BLaER1 treated with 17β-estradiol and CSF1 and Interleukin-3, amounts not matched to agents 10 nM and 100 nM (cell line): Measurements from ENCODE around the gene GAD2.
"Not testable (repeated sequence)": the region's sequence is repeated elsewhere in the genome, so short reads cannot be mapped to it uniquely, and the experiment has no call there.

Experiments
- H3K27ac ChIP-seq, 11 experiments: shearing (Covaris generic); formaldehyde crosslinking; 2 replicates each; pipeline ENCODE4 v1.8.1; 2022
- H3K27me3 ChIP-seq, 11 experiments: shearing (Covaris generic); formaldehyde crosslinking; 2 replicates each; pipeline ENCODE4 v1.8.1; 2022
- H3K36me3 ChIP-seq, 11 experiments: shearing (Covaris generic); formaldehyde crosslinking; 2 replicates each; pipeline ENCODE4 v1.8.1; 2022
- H3K4me1 ChIP-seq, 10 experiments: shearing (Covaris generic); formaldehyde crosslinking; 2 replicates each; pipeline ENCODE4 v1.8.1; 2022
- H3K4me2 ChIP-seq, 11 experiments: shearing (Covaris generic); formaldehyde crosslinking; 2 replicates each; pipeline ENCODE4 v1.8.1; 2022
- H3K4me3 ChIP-seq, 10 experiments: shearing (Covaris generic); formaldehyde crosslinking; 2 replicates each; pipeline ENCODE4 v1.8.1; 2022
- H3K9ac ChIP-seq, 11 experiments: shearing (Covaris generic); formaldehyde crosslinking; 2 replicates each; pipeline ENCODE4 v1.8.1; 2022
- H3K9me3 ChIP-seq, 11 experiments: shearing (Covaris generic); formaldehyde crosslinking; replicated peaks in 1 of 11; 2 replicates each; pipeline ENCODE4 v1.8.1; 2022
- H4K20me1 ChIP-seq, 11 experiments: shearing (Covaris generic); formaldehyde crosslinking; 2 replicates each; pipeline ENCODE4 v1.8.1; 2022
- Cebpa-rat ChIP-seq, 11 experiments: shearing (Covaris generic); IDR thresholded peaks; 2 replicates each; pipeline ENCODE4 v1.8.1; 2022

GAD2 gene

DNA sequence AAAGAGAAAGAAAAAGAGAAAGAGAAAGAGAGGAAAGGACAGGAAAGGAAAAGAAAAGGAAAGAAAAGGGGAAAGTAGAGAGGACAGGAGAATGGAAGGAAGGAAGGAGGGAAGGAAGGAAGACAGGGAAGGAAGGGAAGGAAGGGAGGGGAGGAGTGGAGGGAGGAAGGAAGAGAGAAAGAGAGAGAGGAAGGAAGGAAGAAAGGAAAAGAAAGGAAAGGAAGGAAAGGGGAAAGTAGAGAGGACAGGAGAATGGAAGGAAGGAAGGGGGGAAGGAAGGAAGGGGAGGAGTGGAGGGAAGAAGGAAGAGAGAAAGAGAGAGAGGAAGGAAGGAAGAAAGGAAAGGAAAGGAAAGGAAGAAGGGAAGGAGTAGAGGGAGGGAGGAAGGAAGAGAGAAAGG lies 125.1 kb downstream of the GAD2 start:
- H3K9me3 ChIP-seq: peaks cover 0 to 10% (median 0%) of the 10 kb centered on the region in 11 experiments; a peak in 1 of 22 replicates

DNA sequence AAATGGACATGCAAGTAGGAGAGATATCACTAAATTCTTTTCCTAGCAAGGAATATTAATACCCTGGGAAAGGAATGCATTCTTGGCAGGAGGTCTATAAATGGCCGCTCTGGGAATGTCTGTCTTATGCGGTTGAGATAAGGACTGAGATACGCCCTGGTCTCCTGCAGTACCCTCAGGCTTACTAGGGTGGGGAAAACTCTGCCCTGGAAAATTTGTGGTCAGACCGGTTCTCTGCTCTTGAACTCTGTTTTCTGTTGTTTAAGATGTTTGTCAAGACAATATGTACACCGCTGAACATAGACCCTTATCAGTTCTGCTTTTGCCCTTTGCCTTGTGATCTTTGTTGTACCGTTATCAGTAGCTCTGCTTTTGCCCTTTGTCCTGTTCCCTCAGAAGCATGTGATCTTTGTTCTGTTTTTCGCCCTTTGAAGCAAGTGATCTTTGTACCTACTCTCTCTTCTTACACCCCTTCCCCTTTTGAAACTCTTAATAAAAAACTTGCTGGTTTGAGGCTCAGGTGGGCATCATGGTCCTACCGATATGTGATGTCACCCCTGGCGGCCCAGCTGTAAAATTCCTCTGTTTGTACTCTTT lies 132.3 kb downstream of the GAD2 start:
- not testable (repeated sequence) for H3K4me2 ChIP-seq, H3K4me1 ChIP-seq, H3K27me3 ChIP-seq, H3K9ac ChIP-seq, H3K36me3 ChIP-seq, H3K4me3 ChIP-seq, H4K20me1 ChIP-seq, H3K27ac ChIP-seq
- H3K9me3 ChIP-seq: peaks cover 0 to 20% (median 13%) of the 10 kb centered on the region in 11 experiments; a peak in 20 of 22 replicates

More for the DNA sequence above, 125.1 kb downstream of the GAD2 start:
- H3K4me1 ChIP-seq: peaks cover 0 to 13% (median 5%) of the 10 kb centered on the region in 10 experiments; a peak in 12 of 20 replicates
- TF ChIP-seq Cebpa-rat (IDR thresholded peaks at IDR 0.05): no peak
- H3K4me3 ChIP-seq: no peak overlapping the region
- H3K27ac ChIP-seq: no peak overlapping the region; a peak in 1 of 22 replicates
- H3K27me3 ChIP-seq: no peaks in the 10 kb centered on the region
- no peak overlapping the region for H3K4me2 ChIP-seq
- H4K20me1 ChIP-seq: no peaks in the 10 kb centered on the region
- H3K9ac ChIP-seq: no peak overlapping the region
- H3K36me3 ChIP-seq: no peaks in the 10 kb centered on the region
